GM12878 (cell line): ENCODE results near the gene TRAIP. TPM values are rescaled to one million over a fixed set of nuclear protein-coding genes. Genes with fewer than 3 reads are reported as not detected.

ENCODE experiments used
- ATAC-seq: fragments of 200-7000 bp; cut with Tn5 transposase; 3 replicates; pipeline ENCODE4 v1.9.1; 2020; ENCODE audit warnings: mild to moderate bottlenecking, moderate library complexity
- BruUV-seq: library from RNA; stranded (reverse); fragments of 400-500 nt; replicated peaks from 2 replicates; lab custom pipeline; 2021; lab: Mats Ljungman, UMichigan
- CTCF ChIA-PET: fragments of 300-600 bp; sonication (Branson Sonifier 250); formaldehyde crosslinking; extraction: SDS; loops from one replicate; lab custom pipeline; 2021; ENCODE audit warnings: inconsistent platforms; lab: Yijun Ruan, JAX
- POLR2A ChIA-PET: fragments of 350-600 bp; formaldehyde crosslinking; extraction: SDS; loops from one replicate; lab custom pipeline; 2021; ENCODE audit warnings: inconsistent platforms; lab: Charles Lee
- RAD21 ChIA-PET: fragments of 300-600 bp; sonication (Branson Sonifier 250); formaldehyde crosslinking; loops from one replicate; lab custom pipeline; 2023; ENCODE audit warnings: antibody characterized with exemption; ENCODE audit not compliant: unreplicated experiment; lab: Charles Lee
- SMC1A ChIA-PET: fragments of 300-600 bp; sonication (Branson Sonifier 250); formaldehyde crosslinking; loops from one replicate; lab custom pipeline; 2023; ENCODE audit not compliant: unreplicated experiment, uncharacterized antibody; lab: Charles Lee
- DNase-seq: peaks from one replicate; pipeline ENCODE4 v3.0.0-alpha.2; 2011; ENCODE audit warnings: low read depth, low spot score
- FAIRE-seq: peaks from 3 replicates; lab custom pipeline; 2011; peaks lifted over from hg19 to GRCh38; lab: Jason Lieb, UNC
- H2AFZ ChIP-seq: 2 replicates; pipeline ENCODE4 v1.6.0; 2011; ENCODE audit warnings: low read depth, low read length, control low read depth; ENCODE audit not compliant: control insufficient read depth
- H3K27ac ChIP-seq: 2 replicates; pipeline ENCODE4 v1.5.1; 2011; ENCODE audit warnings: control low read depth; ENCODE audit not compliant: control insufficient read depth, insufficient read depth
- H3K27me3 ChIP-seq, 2 experiments: replicated peaks in 1 of 2; 2 replicates each; pipeline versions ENCODE4 v1.6.0 to v1.6.1; 2011; ENCODE audit warnings: low read length in 1 of 2; ENCODE audit not compliant: control insufficient read depth in 2 of 2, insufficient read depth in 2 of 2
- H3K36me3 ChIP-seq, 2 experiments: 2 replicates each; pipeline ENCODE4 v1.5.1; 2011; ENCODE audit warnings: low read length in 1 of 2; ENCODE audit not compliant: control insufficient read depth in 2 of 2, insufficient read depth in 2 of 2
- H3K4me1 ChIP-seq: 2 replicates; pipeline ENCODE4 v1.6.1; 2011; ENCODE audit warnings: mild to moderate bottlenecking, low read length, moderate library complexity, mixed read lengths; ENCODE audit not compliant: control insufficient read depth, insufficient read depth
- H3K4me2 ChIP-seq: 2 replicates; pipeline ENCODE4 v1.6.0; 2011; ENCODE audit warnings: control low read depth; ENCODE audit not compliant: control insufficient read depth, insufficient read depth
- H3K4me3 ChIP-seq: fragments of 200-600 bp; sonication (generic); 2 replicates; pipeline ENCODE4 v1.5.1; 2016
- H3K79me2 ChIP-seq: 2 replicates; pipeline ENCODE4 v1.6.0; 2011; ENCODE audit warnings: low read length; ENCODE audit not compliant: control insufficient read depth, insufficient read depth
- H3K9ac ChIP-seq: 2 replicates; pipeline ENCODE4 v1.8.0; 2011; ENCODE audit warnings: low read length, control low read depth, mixed read lengths; ENCODE audit not compliant: control insufficient read depth, insufficient read depth
- H3K9me3 ChIP-seq: replicated peaks from 3 replicates; pipeline ENCODE4 v1.5.1; 2011; ENCODE audit warnings: mild to moderate bottlenecking, low read length; ENCODE audit not compliant: control insufficient read depth, insufficient read depth
- H4K20me1 ChIP-seq: 2 replicates; pipeline ENCODE4 v1.6.0; 2011; ENCODE audit not compliant: control insufficient read depth, insufficient read depth
- BMI1 ChIP-seq: fragments of 450-650 bp; IDR thresholded peaks from 2 replicates; pipeline ENCODE4 v1.6.1; 2016; ENCODE audit warnings: mild to moderate bottlenecking, moderate library complexity, borderline replicate concordance
- CHD4 ChIP-seq: fragments of 200-600 bp; sonication (generic); IDR thresholded peaks from 2 replicates; pipeline ENCODE4 v1.6.1; 2016; ENCODE audit warnings: mild to moderate bottlenecking
- FOS ChIP-seq: IDR thresholded peaks from 3 replicates; pipeline ENCODE4 v1.6.1; 2011; ENCODE audit warnings: borderline replicate concordance; ENCODE audit not compliant: insufficient read length; ENCODE audit errors: extremely low read depth
- NR2C2 ChIP-seq: IDR thresholded peaks from 2 replicates; pipeline ENCODE4 v1.6.1; 2011; ENCODE audit warnings: borderline replicate concordance, low read depth; ENCODE audit not compliant: control insufficient read depth, insufficient read length
- NRF1 ChIP-seq: conservative IDR thresholded peaks from 2 replicates; pipeline ENCODE4 v1.6.1; 2011; ENCODE audit warnings: mild to moderate bottlenecking, low read depth, low read length, improper control_type of control experiment
- RELA ChIP-seq: fragments of 450-650 bp; IDR thresholded peaks from 2 replicates; pipeline ENCODE4 v1.8.0; 2014; ENCODE audit warnings: borderline replicate concordance; ENCODE audit not compliant: partially characterized antibody
- SMC3 ChIP-seq: IDR thresholded peaks from 2 replicates; pipeline ENCODE4 v1.6.1; 2011; ENCODE audit warnings: low read length, improper control_type of control experiment, borderline replicate concordance
- TBL1XR1 ChIP-seq: IDR thresholded peaks from 2 replicates; pipeline ENCODE4 v1.6.1; 2012; ENCODE audit warnings: low read depth, low read length, improper control_type of control experiment
- WRNIP1 ChIP-seq: IDR thresholded peaks from 2 replicates; pipeline ENCODE4 v1.6.1; 2011; ENCODE audit warnings: low read depth, low read length, improper control_type of control experiment, borderline replicate concordance
- ZZZ3 ChIP-seq: IDR thresholded peaks from 2 replicates; pipeline ENCODE4 v1.6.1; 2011; ENCODE audit warnings: low read depth; ENCODE audit not compliant: control insufficient read depth, insufficient read length
- WGBS: methylation state at CpG from one replicate; pipeline ENCODE4 v1.1.6; 2016; ENCODE audit warnings: low lambda C conversion rate; ENCODE audit not compliant: insufficient replicate concordance, insufficient coverage; ENCODE audit errors: missing lambda C conversion rate; 5-methylcytosine and 5-hydroxymethylcytosine counted together
- in situ Hi-C: fragments of 300-500 bp; cut with MboI; formaldehyde crosslinking; loops from 9 replicates; pipeline ENCODE4 v1.14.3; 2018; ENCODE audit warnings: mixed read lengths
- intact Hi-C: fragments of 100-400 bp; cut with micrococcal nuclease; formaldehyde crosslinking; loops from one replicate; pipeline ENCODE4 v1.14.2; 2022; ENCODE audit not compliant: unreplicated experiment
- polyA plus RNA-seq, 11 experiments: library from polyadenylated mRNA; depleted of rRNA in 4 of 11; unstranded in 6 of 11; stranded (reverse) in 5 of 11; fragments of >200 nt; fragmentation: Nextera tagmentation in 4 of 11; fragmentation: Illumina TruSeq in 1 of 11; extraction: Ambion mirVana in 4 of 11; extraction: Trizol in 1 of 11; gene quantifications; 1 replicate in 1 of 11; 2 replicates in 10 of 11; pipeline versions ENCODE4 v1.2.1 to v1.2.3, GENCODE V29; 2011 to 2016; ENCODE audit warnings: inconsistent platforms in 2 of 11, missing spikeins in 2 of 11, low read depth in 1 of 11
- total RNA-seq, 4 experiments: library from RNA; depleted of rRNA in 3 of 4; stranded (reverse); fragments of >200 nt in 3 of 4; fragmentation: Illumina TruSeq in 1 of 4; extraction: Trizol in 1 of 4; gene quantifications; 2 replicates each; pipeline versions ENCODE4 v1.2.1 to v1.2.3, GENCODE V29; 2013 to 2021
- TF ChIP-seq, protein P1 (sequence below): fragments of 450-650 bp; IDR thresholded peaks from 2 replicates; pipeline ENCODE4 v1.6.1; 2016; ENCODE audit warnings: mild to moderate bottlenecking
- TF ChIP-seq, protein P2 (sequence below): fragments of 450-650 bp; IDR thresholded peaks from 2 replicates; pipeline ENCODE4 v1.6.1; 2018; ENCODE audit warnings: borderline replicate concordance, mild to moderate bottlenecking; ENCODE audit not compliant: partially characterized antibody
- TF ChIP-seq, protein P3 (sequence below): fragments of 450-650 bp; formaldehyde crosslinking; IDR thresholded peaks from 2 replicates; pipeline ENCODE4 v1.4.0; 2020; ENCODE audit warnings: mild to moderate bottlenecking, moderate library complexity

Gene TRAIP
- total and polyA plus RNA-seq, 10 of the 15 experiments (the other 5 are each of a cell fraction or from before 2014, with no cell fraction given), result 15.9 to 37.0 (median 23.1) TPM

DNA sequence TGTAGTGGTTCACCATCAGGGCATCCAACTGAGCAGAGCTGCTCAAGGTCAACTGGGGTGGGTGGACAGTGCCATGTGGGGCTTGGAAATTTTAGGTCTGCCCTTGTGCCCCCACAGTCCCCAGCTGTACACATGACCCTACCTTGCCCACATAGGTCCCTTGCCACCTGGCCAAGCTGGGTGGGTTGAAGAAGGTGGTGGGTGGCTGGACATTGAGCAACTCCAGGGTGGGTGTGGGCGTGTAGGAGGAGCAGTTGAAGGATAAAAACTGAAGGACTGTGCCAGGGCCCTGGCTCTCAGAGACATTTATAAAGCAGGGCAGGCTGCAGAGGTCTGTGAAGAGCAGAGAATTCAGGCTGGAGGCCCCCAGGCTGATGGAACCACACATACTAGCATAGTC is 57.3 kb downstream of the TRAIP start (continued):
- TF ChIP-seq, protein P1, sequence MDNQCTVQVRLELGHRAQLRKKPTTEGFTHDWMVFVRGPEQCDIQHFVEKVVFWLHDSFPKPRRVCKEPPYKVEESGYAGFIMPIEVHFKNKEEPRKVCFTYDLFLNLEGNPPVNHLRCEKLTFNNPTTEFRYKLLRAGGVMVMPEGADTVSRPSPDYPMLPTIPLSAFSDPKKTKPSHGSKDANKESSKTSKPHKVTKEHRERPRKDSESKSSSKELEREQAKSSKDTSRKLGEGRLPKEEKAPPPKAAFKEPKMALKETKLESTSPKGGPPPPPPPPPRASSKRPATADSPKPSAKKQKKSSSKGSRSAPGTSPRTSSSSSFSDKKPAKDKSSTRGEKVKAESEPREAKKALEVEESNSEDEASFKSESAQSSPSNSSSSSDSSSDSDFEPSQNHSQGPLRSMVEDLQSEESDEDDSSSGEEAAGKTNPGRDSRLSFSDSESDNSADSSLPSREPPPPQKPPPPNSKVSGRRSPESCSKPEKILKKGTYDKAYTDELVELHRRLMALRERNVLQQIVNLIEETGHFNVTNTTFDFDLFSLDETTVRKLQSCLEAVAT, result no peak
- no peak for TF ChIP-seq BMI1
- TF ChIP-seq, protein P2, sequence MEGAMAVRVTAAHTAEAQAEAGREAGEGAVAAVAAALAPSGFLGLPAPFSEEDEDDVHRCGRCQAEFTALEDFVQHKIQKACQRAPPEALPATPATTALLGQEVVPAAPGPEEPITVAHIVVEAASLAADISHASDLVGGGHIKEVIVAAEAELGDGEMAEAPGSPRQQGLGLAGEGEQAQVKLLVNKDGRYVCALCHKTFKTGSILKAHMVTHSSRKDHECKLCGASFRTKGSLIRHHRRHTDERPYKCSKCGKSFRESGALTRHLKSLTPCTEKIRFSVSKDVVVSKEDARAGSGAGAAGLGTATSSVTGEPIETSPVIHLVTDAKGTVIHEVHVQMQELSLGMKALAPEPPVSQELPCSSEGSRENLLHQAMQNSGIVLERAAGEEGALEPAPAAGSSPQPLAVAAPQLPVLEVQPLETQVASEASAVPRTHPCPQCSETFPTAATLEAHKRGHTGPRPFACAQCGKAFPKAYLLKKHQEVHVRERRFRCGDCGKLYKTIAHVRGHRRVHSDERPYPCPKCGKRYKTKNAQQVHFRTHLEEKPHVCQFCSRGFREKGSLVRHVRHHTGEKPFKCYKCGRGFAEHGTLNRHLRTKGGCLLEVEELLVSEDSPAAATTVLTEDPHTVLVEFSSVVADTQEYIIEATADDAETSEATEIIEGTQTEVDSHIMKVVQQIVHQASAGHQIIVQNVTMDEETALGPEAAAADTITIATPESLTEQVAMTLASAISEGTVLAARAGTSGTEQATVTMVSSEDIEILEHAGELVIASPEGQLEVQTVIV, result no peak
- no peak for TF ChIP-seq NR2C2
- no peak for TF ChIP-seq NRF1

DNA sequence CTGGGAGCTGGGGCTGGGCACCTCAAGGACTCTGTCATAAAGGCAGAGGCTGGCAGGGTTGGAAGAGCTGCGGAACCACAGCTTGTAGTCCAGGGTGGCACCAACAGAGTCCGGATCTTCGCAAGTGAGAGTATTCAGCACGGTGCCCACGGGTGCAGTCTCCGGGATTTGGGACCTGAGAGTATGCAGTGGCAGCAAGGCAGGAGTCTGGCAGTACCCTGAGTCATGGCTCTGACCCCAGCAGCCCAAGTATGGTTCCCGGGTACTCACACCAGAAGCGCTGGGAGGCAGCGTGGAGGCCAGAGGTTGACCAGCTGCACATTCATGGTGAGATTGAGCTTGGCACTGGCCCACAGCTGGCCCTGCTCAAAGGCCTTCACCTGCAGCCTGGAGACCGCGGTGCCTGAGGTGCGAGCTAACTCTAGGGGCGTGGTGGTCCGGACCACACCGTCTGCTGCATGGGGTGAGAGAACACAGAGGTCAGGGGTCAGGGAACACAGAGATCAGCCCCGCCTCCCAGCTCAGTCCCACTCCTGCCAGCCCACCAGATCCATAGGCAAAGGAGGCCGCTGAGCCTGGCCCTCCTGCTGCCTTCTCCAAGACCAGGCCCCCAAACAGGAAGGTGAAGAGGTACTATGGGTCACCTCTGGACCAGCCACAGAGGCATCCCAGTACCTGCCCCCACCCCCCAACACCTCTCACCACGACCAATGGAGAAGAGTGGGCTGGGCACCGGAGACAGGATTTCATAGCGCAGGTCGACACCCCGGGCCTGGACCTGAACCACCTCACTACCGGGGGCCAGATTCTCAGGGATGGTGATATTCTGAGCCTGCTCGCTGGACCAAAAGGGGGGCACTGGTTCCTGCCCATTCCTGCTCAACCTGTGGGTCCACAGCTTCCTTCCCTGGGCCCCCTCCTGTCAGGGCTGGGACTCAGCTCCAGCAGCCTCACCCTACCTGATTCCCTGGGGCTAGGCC is 61.1 kb downstream of the TRAIP start:
- intact Hi-C loops, result no loop called here
- no peak for ATAC-seq
- TF ChIP-seq RELA (no peak), BMI1 (no peak), FOS (no peak), CHD4 (no peak), WRNIP1 (no peak), SMC3 (no peak), ZZZ3 (no peak), TBL1XR1 (no peak)
- TF ChIP-seq, protein P3, sequence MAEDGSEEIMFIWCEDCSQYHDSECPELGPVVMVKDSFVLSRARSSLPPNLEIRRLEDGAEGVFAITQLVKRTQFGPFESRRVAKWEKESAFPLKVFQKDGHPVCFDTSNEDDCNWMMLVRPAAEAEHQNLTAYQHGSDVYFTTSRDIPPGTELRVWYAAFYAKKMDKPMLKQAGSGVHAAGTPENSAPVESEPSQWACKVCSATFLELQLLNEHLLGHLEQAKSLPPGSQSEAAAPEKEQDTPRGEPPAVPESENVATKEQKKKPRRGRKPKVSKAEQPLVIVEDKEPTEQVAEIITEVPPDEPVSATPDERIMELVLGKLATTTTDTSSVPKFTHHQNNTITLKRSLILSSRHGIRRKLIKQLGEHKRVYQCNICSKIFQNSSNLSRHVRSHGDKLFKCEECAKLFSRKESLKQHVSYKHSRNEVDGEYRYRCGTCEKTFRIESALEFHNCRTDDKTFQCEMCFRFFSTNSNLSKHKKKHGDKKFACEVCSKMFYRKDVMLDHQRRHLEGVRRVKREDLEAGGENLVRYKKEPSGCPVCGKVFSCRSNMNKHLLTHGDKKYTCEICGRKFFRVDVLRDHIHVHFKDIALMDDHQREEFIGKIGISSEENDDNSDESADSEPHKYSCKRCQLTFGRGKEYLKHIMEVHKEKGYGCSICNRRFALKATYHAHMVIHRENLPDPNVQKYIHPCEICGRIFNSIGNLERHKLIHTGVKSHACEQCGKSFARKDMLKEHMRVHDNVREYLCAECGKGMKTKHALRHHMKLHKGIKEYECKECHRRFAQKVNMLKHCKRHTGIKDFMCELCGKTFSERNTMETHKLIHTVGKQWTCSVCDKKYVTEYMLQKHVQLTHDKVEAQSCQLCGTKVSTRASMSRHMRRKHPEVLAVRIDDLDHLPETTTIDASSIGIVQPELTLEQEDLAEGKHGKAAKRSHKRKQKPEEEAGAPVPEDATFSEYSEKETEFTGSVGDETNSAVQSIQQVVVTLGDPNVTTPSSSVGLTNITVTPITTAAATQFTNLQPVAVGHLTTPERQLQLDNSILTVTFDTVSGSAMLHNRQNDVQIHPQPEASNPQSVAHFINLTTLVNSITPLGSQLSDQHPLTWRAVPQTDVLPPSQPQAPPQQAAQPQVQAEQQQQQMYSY, result no peak

More for the DNA sequence above, 61.1 kb downstream of the TRAIP start:
- Histone ChIP-seq H3K36me3 (no peaks in the 10 kb centered on the region), H3K27ac (no peak overlapping the region), H3K4me2 (no peak overlapping the region), H4K20me1 (no peaks in the 10 kb centered on the region), H3K27me3 (no peaks in the 10 kb centered on the region), H2AFZ (no peak overlapping the region), H3K4me3 (no peak overlapping the region), H3K4me1 (no peaks in the 10 kb centered on the region), H3K9ac (no peak overlapping the region), H3K9me3 (no peaks in the 10 kb centered on the region), H3K79me2 (no peaks in the 10 kb centered on the region)
- RAD21 ChIA-PET, result interaction anchor here (0.6 kb wide), 1 partner anchor 44 kb away, joined by 3 read pairs; no protein-coding TSS in a partner anchor
- FAIRE-seq (no peak), DNase-seq (no peak)
- WGBS, result 52% methylated on average over 24 of the region's 24 CpGs
- BruUV-seq, result no TSS peak
- CTCF ChIA-PET, result interaction anchor here (2.1 kb wide), 1 partner anchor 44 kb away, joined by 7 read pairs; no protein-coding TSS in a partner anchor
- SMC1A ChIA-PET, result no interaction called here
- POLR2A ChIA-PET, result interaction anchor here (0.5 to 0.6 kb wide), 2 partner anchors 55 to 325 kb away, joined by 3 to 4 read pairs; partner anchors contain the start of gene DAG1
- in situ Hi-C loops, result no loop called here
